Liver (tissue), 9 donors: ENCODE results near the gene BDH2. TPM values are rescaled to one million over a fixed set of nuclear protein-coding genes. Genes with fewer than 3 reads are reported as not detected.

Experiments
- DNase-seq: peaks from one replicate; pipeline ENCODE4 v3.0.0-alpha.2; 2017; ENCODE audit warnings: low spot score
- H3K27ac ChIP-seq, 2 donors: one replicate each; pipeline ENCODE4 v1.7.0; 2013; ENCODE audit warnings: inconsistent platforms in 2 of 2, low read length in 2 of 2, control low read depth in 1 of 2, low read depth in 1 of 2, mild to moderate bottlenecking in 1 of 2
- H3K27me3 ChIP-seq, 4 donors: one replicate each; pipeline versions ENCODE4 v1.6.1 to v1.7.0; 2013; ENCODE audit warnings: low read length in 3 of 4, inconsistent platforms in 1 of 4, mild to moderate bottlenecking in 1 of 4, moderate library complexity in 1 of 4; ENCODE audit not compliant: control insufficient read depth in 4 of 4, insufficient read depth in 4 of 4
- H3K36me3 ChIP-seq, 4 donors: one replicate each; pipeline versions ENCODE4 v1.6.1 to v1.7.0; 2013; ENCODE audit warnings: low read length in 3 of 4, mild to moderate bottlenecking in 3 of 4, low read depth in 1 of 4, moderate library complexity in 1 of 4; ENCODE audit not compliant: control insufficient read depth in 4 of 4, insufficient read depth in 3 of 4
- H3K4me1 ChIP-seq, 4 donors: one replicate each; pipeline versions ENCODE4 v1.6.1 to v1.7.0; 2013; ENCODE audit warnings: low read length in 3 of 4, mild to moderate bottlenecking in 3 of 4, moderate library complexity in 1 of 4; ENCODE audit not compliant: control insufficient read depth in 4 of 4, insufficient read depth in 4 of 4
- H3K4me3 ChIP-seq, 3 donors: one replicate each; pipeline versions ENCODE4 v1.6.1 to v1.7.0; 2013; ENCODE audit warnings: low read length in 3 of 3, control low read depth in 1 of 3, low read depth in 1 of 3, mild to moderate bottlenecking in 1 of 3
- H3K9ac ChIP-seq, 2 donors: one replicate each; pipeline ENCODE4 v1.7.0; 2013; ENCODE audit warnings: low read length in 2 of 2, mild to moderate bottlenecking in 2 of 2, moderate library complexity in 2 of 2, control low read depth in 1 of 2, low read depth in 1 of 2
- H3K9me3 ChIP-seq, 4 donors: one replicate each; pipeline versions ENCODE4 v1.6.1 to v1.7.0; 2013; ENCODE audit warnings: low read length in 3 of 4; ENCODE audit not compliant: control insufficient read depth in 4 of 4
- EGR1 ChIP-seq, 2 donors: IDR thresholded peaks; 2 replicates each; pipeline ENCODE4 v1.6.1; 2016 to 2018; ENCODE audit warnings: antibody characterized with exemption in 2 of 2, low read depth in 2 of 2
- FOXA1 ChIP-seq: IDR thresholded peaks from 2 replicates; pipeline ENCODE4 v1.6.1; 2016; ENCODE audit warnings: antibody characterized with exemption
- FOXA2 ChIP-seq: IDR thresholded peaks from 2 replicates; pipeline ENCODE4 v1.6.1; 2016; ENCODE audit warnings: antibody characterized with exemption
- GABPA ChIP-seq, 2 donors: IDR thresholded peaks in 1 of 2; conservative IDR thresholded peaks in 1 of 2; 2 replicates each; pipeline ENCODE4 v1.6.1; 2016; ENCODE audit warnings: antibody characterized with exemption in 2 of 2, mild to moderate bottlenecking in 1 of 2, moderate library complexity in 1 of 2
- HNF4G ChIP-seq: IDR thresholded peaks from 2 replicates; pipeline ENCODE4 v1.6.1; 2016; ENCODE audit warnings: antibody characterized with exemption
- JUND ChIP-seq, 2 donors: IDR thresholded peaks; 2 replicates each; pipeline ENCODE4 v1.6.1; 2016; ENCODE audit warnings: antibody characterized with exemption in 2 of 2
- NR2F2 ChIP-seq: IDR thresholded peaks from 2 replicates; pipeline ENCODE4 v1.6.1; 2016; ENCODE audit warnings: antibody characterized with exemption
- RAD21 ChIP-seq, 2 donors: IDR thresholded peaks; 2 replicates each; pipeline ENCODE4 v1.6.1; 2016; ENCODE audit warnings: antibody characterized with exemption in 2 of 2, mild to moderate bottlenecking in 2 of 2
- RXRA ChIP-seq, 2 donors: IDR thresholded peaks; 2 replicates each; pipeline ENCODE4 v1.6.1; 2017 to 2018; ENCODE audit warnings: antibody characterized with exemption in 2 of 2, mild to moderate bottlenecking in 1 of 2
- TAF1 ChIP-seq: conservative IDR thresholded peaks from 2 replicates; pipeline ENCODE4 v1.6.1; 2016; ENCODE audit warnings: antibody characterized with exemption, mild to moderate bottlenecking
- YY1 ChIP-seq: IDR thresholded peaks from 2 replicates; pipeline ENCODE4 v1.6.1; 2016; ENCODE audit warnings: antibody characterized with exemption, mild to moderate bottlenecking
- WGBS: extraction: QIAGEN DNeasy Blood & Tissue Kit; methylation state at CpG from one replicate; pipeline ENCODE4 v1.1.7; 2013; 5-methylcytosine and 5-hydroxymethylcytosine counted together
- polyA plus RNA-seq, 2 donors: library from polyadenylated mRNA; stranded (reverse) in 1 of 2; unstranded in 1 of 2; fragments of 200-250 nt in 1 of 2; fragments of >200 nt in 1 of 2; fragmentation: Nextera tagmentation in 1 of 2; extraction: Ambion mirVana in 1 of 2; gene quantifications; one replicate each; pipeline versions ENCODE4 v1.2.1 to v1.2.3, GENCODE V29; 2013 to 2015
- total RNA-seq, 2 donors: library from RNA; depleted of rRNA; stranded (reverse); fragments of >200 nt; gene quantifications; one replicate each; pipeline ENCODE4 v1.2.3, GENCODE V29; 2014
- TF ChIP-seq, protein P1 (sequence below): IDR thresholded peaks from 2 replicates; pipeline ENCODE4 v1.6.1; 2016; ENCODE audit warnings: antibody characterized with exemption
- TF ChIP-seq, protein P2 (sequence below): fragments of 150-350 bp; IDR thresholded peaks from 2 replicates; pipeline ENCODE4 v1.5.1; 2017; ENCODE audit warnings: improper control_type of control experiment, low read depth, low read length; ENCODE audit not compliant: missing input control
- TF ChIP-seq, protein P3 (sequence below): IDR thresholded peaks from 2 replicates; pipeline ENCODE4 v1.6.1; 2016; ENCODE audit warnings: antibody characterized with exemption, mild to moderate bottlenecking
- TF ChIP-seq, protein P4 (sequence below): IDR thresholded peaks from 2 replicates; pipeline ENCODE4 v1.6.1; 2016; ENCODE audit warnings: antibody characterized with exemption
- donor health status: healthy.
- donor health status: healthy.
- donor health status: healthy.
- donor health status: healthy.
- donor health status: healthy.

Gene BDH2
- total and polyA plus RNA-seq, 4 donors, result 16.6 to 88.5 (median 35.5) TPM

DNA sequence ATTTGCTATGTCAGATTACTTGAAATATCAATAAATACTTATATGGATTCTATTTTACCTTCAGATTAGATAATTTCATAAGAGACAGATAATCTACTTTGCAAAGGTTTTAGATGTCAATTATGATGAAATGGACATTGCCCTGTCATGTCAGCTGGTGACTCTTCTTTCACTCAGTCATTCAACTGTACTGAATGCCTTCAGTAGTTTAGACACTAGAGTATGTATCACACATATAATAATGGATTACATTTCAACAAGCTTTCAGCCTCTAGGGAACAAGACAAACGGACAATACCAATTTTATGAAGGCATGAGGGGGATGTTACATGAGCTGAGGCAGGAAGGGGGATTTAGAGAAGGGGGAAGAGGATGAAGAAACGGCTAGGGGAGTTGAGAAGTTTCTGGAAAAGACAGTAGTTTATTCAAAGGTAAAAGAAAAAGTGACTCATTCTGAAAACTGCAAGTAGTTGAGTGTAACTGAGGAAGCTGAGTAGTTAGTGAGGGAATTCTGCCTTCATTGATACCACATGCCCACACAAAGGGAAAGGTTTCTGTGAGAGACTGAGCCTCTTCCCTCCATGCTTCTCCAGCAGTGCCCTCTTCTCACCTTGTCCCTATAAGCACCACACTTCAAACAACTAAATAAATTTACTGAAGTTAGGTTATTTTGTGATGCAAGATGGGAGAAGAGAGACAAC lies 48.7 kb downstream of the BDH2 start:
- WGBS, result 68% methylated on average over 2 of the region's 2 CpGs
- Histone ChIP-seq H3K9ac (no peak overlapping the region), H3K4me3 (no peak overlapping the region), H3K9me3 (no peaks in the 10 kb centered on the region), H3K27ac (no peak overlapping the region), H3K4me1 (no peaks in the 10 kb centered on the region), H3K27me3 (no peaks in the 10 kb centered on the region), H3K36me3 (peaks cover 3 to 18% (median 12%) of the 10 kb centered on the region in 4 donors)
- no peak for TF ChIP-seq RAD21 (IDR thresholded peaks at IDR 0.05)
- TF ChIP-seq, protein P1, sequence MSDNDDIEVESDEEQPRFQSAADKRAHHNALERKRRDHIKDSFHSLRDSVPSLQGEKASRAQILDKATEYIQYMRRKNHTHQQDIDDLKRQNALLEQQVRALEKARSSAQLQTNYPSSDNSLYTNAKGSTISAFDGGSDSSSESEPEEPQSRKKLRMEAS, result no peak
- no peak for DNase-seq

DNA sequence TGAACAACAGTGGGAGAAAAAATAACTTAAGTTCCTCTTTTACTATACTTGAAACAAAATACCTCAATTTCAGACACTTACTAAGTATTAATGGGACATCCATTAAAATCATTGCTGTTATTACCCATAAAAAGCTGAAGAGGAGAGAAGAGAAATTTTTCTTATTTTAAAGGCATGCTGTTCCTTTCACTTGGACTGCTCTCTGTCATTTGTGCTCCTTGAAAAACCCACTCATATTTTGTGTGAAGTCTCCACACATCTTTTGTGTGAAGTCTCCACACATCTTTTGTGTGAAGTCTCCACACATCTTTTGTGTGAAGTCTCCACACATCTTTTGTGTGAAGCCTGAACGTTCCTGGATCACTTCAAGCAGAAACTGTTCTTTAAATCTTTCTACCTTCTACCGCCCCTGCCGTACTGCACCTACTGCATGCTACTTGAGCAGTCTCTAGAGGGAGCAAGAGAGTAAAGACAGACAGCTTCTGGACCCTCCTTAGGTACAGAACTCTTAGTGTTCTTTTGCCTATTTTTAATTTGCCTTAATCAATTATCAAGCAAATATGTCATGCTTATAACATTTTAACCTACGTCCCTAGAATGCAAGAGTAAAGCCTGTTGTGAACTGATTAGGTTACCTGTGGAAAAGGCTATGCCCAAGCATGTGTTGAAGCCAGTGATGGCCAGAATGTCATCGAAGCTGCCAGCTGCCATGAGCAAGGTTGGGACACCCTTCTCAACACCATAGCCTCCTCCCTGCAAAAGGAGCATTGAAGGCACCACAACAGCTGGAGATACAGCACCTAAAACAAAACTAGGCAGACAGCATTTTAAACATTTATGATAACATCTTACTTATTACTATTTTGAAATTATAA lies 53.0 kb downstream of the BDH2 start:
- Histone ChIP-seq H3K36me3 (peaks cover 5 to 33% (median 16%) of the 10 kb centered on the region in 4 donors), H3K4me3 (no peak overlapping the region), H3K27me3 (no peaks in the 10 kb centered on the region), H3K27ac (no peak overlapping the region), H3K4me1 (no peaks in the 10 kb centered on the region), H3K9me3 (no peaks in the 10 kb centered on the region), H3K9ac (no peak overlapping the region)
- WGBS, result 39% methylated on average over 5 of the region's 5 CpGs
- DNase-seq, result peak; percentile 39
- TF ChIP-seq, protein P1, result no peak
- TF ChIP-seq RXRA (IDR thresholded peaks at IDR 0.05), result no peak
- no peak for TF ChIP-seq HNF4G
- peak; percentile 79 to 87 for TF ChIP-seq RAD21 (IDR thresholded peaks at IDR 0.05)
- TF ChIP-seq, protein P2, sequence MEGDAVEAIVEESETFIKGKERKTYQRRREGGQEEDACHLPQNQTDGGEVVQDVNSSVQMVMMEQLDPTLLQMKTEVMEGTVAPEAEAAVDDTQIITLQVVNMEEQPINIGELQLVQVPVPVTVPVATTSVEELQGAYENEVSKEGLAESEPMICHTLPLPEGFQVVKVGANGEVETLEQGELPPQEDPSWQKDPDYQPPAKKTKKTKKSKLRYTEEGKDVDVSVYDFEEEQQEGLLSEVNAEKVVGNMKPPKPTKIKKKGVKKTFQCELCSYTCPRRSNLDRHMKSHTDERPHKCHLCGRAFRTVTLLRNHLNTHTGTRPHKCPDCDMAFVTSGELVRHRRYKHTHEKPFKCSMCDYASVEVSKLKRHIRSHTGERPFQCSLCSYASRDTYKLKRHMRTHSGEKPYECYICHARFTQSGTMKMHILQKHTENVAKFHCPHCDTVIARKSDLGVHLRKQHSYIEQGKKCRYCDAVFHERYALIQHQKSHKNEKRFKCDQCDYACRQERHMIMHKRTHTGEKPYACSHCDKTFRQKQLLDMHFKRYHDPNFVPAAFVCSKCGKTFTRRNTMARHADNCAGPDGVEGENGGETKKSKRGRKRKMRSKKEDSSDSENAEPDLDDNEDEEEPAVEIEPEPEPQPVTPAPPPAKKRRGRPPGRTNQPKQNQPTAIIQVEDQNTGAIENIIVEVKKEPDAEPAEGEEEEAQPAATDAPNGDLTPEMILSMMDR, result peak; percentile 76
- no peak for TF ChIP-seq NR2F2
- no peak for TF ChIP-seq YY1
- no peak for TF ChIP-seq FOXA1
- TF ChIP-seq EGR1 (IDR thresholded peaks at IDR 0.05; ENCODE audit: low read depth in 2 of 2), result no peak
- TF ChIP-seq, protein P3, sequence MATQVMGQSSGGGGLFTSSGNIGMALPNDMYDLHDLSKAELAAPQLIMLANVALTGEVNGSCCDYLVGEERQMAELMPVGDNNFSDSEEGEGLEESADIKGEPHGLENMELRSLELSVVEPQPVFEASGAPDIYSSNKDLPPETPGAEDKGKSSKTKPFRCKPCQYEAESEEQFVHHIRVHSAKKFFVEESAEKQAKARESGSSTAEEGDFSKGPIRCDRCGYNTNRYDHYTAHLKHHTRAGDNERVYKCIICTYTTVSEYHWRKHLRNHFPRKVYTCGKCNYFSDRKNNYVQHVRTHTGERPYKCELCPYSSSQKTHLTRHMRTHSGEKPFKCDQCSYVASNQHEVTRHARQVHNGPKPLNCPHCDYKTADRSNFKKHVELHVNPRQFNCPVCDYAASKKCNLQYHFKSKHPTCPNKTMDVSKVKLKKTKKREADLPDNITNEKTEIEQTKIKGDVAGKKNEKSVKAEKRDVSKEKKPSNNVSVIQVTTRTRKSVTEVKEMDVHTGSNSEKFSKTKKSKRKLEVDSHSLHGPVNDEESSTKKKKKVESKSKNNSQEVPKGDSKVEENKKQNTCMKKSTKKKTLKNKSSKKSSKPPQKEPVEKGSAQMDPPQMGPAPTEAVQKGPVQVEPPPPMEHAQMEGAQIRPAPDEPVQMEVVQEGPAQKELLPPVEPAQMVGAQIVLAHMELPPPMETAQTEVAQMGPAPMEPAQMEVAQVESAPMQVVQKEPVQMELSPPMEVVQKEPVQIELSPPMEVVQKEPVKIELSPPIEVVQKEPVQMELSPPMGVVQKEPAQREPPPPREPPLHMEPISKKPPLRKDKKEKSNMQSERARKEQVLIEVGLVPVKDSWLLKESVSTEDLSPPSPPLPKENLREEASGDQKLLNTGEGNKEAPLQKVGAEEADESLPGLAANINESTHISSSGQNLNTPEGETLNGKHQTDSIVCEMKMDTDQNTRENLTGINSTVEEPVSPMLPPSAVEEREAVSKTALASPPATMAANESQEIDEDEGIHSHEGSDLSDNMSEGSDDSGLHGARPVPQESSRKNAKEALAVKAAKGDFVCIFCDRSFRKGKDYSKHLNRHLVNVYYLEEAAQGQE, result no peak
- TF ChIP-seq, protein P4, sequence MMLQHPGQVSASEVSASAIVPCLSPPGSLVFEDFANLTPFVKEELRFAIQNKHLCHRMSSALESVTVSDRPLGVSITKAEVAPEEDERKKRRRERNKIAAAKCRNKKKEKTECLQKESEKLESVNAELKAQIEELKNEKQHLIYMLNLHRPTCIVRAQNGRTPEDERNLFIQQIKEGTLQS, result no peak
- no peak for TF ChIP-seq TAF1
- no peak for TF ChIP-seq FOXA2
- no peak for TF ChIP-seq JUND (IDR thresholded peaks at IDR 0.05)
- no peak for TF ChIP-seq GABPA (IDR thresholded peaks at IDR 0.05 in 1 of 2, conservative IDR thresholded peaks at IDR 0.05 in 1 of 2)
